Spleen (tissue), 11 donors: ENCODE results near the gene MLKL. TPM values are rescaled to one million over a fixed set of nuclear protein-coding genes. Genes with fewer than 3 reads are reported as not detected.

ENCODE experiments used
- DNase-seq: peaks from one replicate; pipeline ENCODE4 v3.0.0-alpha.2; 2020
- H3K27ac ChIP-seq, 8 donors: fragments of 200-600 bp; sonication (generic) in 7 of 8; 1 replicate in 4 of 8; 2 replicates in 4 of 8; pipeline versions ENCODE4 v1.5.0 to v1.8.0; 2016 to 2021; ENCODE audit warnings: inconsistent platforms in 4 of 8, mild to moderate bottlenecking in 4 of 8, moderate library complexity in 1 of 8
- H3K27me3 ChIP-seq, 7 donors: fragments of 200-600 bp; sonication (generic) in 6 of 7; replicated peaks in 1 of 7; 1 replicate in 4 of 7; 2 replicates in 3 of 7; pipeline versions ENCODE4 v1.5.0 to v1.8.0; 2016 to 2021; ENCODE audit warnings: inconsistent platforms in 3 of 7, mild to moderate bottlenecking in 1 of 7
- H3K36me3 ChIP-seq, 6 donors: fragments of 200-600 bp; sonication (generic) in 5 of 6; 1 replicate in 4 of 6; 2 replicates in 2 of 6; pipeline versions ENCODE4 v1.5.0 to v1.8.0; 2016 to 2021; ENCODE audit warnings: inconsistent platforms in 2 of 6
- H3K4me1 ChIP-seq, 6 donors: fragments of 200-600 bp; sonication (generic) in 5 of 6; 1 replicate in 3 of 6; 2 replicates in 3 of 6; pipeline versions ENCODE4 v1.5.0 to v1.8.0; 2016 to 2021; ENCODE audit warnings: inconsistent platforms in 3 of 6
- H3K4me3 ChIP-seq, 8 donors: fragments of 200-600 bp; sonication (generic) in 7 of 8; 1 replicate in 4 of 8; 2 replicates in 4 of 8; pipeline versions ENCODE4 v1.5.0 to v1.8.0; 2016 to 2021; ENCODE audit warnings: inconsistent platforms in 4 of 8, mild to moderate bottlenecking in 4 of 8, moderate library complexity in 2 of 8
- H3K9me3 ChIP-seq, 8 donors: fragments of 200-600 bp; sonication (generic) in 7 of 8; 1 replicate in 4 of 8; 2 replicates in 4 of 8; pipeline versions ENCODE4 v1.5.0 to v1.8.0; 2016 to 2021; ENCODE audit warnings: inconsistent platforms in 4 of 8
- CTCF ChIP-seq, 11 experiments: fragments of 200-600 bp in 7 of 11; fragments of 450-650 bp in 4 of 11; sonication (generic) in 4 of 11; IDR thresholded peaks in 8 of 11; conservative IDR thresholded peaks in 3 of 11; 1 replicate in 7 of 11; 2 replicates in 4 of 11; pipeline versions ENCODE4 v1.4.0 to v1.8.0; 2016 to 2021; ENCODE audit warnings: antibody characterized with exemption in 11 of 11, inconsistent platforms in 4 of 11, mild to moderate bottlenecking in 1 of 11
- POLR2A ChIP-seq, 3 donors: fragments of 450-650 bp; IDR thresholded peaks; one replicate each; pipeline ENCODE4 v1.5.1; 2017; ENCODE audit warnings: antibody characterized with exemption in 3 of 3, mild to moderate bottlenecking in 1 of 3
- POLR2AphosphoS5 ChIP-seq, 3 donors: sonication (generic); formaldehyde crosslinking; IDR thresholded peaks; one replicate each; pipeline ENCODE4 v1.5.1; 2017; ENCODE audit warnings: antibody characterized with exemption in 3 of 3
- WGBS, 5 donors: extraction: QIAGEN DNeasy Blood & Tissue Kit in 3 of 5; methylation state at CpG; one replicate each; pipeline versions ENCODE4 v1.1.5 to v1.1.7; 2013 to 2018; 5-methylcytosine and 5-hydroxymethylcytosine counted together
- intact Hi-C: fragments of 100-400 bp; cut with DNase I; formaldehyde crosslinking; loops from one replicate; pipeline ENCODE4 v1.15.0; 2023; ENCODE audit warnings: low total_unique reads
- polyA plus RNA-seq, 3 donors: library from polyadenylated mRNA; stranded (reverse); fragments of 200-250 nt; gene quantifications; one replicate each; pipeline ENCODE4 v1.2.1, GENCODE V29; 2013
- total RNA-seq, 7 donors: library from RNA; depleted of rRNA in 3 of 7; stranded (reverse); fragments of >200 nt in 3 of 7; fragmentation: NEBNext Ultra II Directional in 4 of 7; extraction: Animal tissue kit (Norgen Biotek cat#: 25700) in 4 of 7; gene quantifications; one replicate each; pipeline versions ENCODE4 v1.1.0 to v1.2.1, GENCODE V29; 2016 to 2021
- donor health status: healthy with polysubstance abuse.
- donor health status: DM: no; HTN: no; CAD: no; lungs with moderate emphysema.
- donor health status: DM: no; HTN: no; CAD: no.
- donor health status: Bipolar disorder and iron deficiency.
- donor health status: healthy.
- donor health status: DM: no; HTN: no; CAD: no.
- donor health status: DM: yes; HTN: yes; CAD: no.

Gene MLKL
- total and polyA plus RNA-seq, 10 donors: 21.4 to 69.6 (median 50.5) TPM

- TF ChIP-seq POLR2AphosphoS5 (IDR thresholded peaks at IDR 0.05): no peak
- peak; percentile 8 to 73 (median 56) for TF ChIP-seq CTCF (IDR thresholded peaks at IDR 0.05 in 8 of 11, conservative IDR thresholded peaks at IDR 0.05 in 3 of 11)
- Histone ChIP-seq H3K27me3 (no peaks in the 10 kb centered on the region), H3K27ac (no peak overlapping the region), H3K9me3 (no peaks in the 10 kb centered on the region), H3K36me3 (peaks cover 2 to 100% (median 66%) of the 10 kb centered on the region in 6 donors), H3K4me1 (no peaks in the 10 kb centered on the region), H3K4me3 (no peak overlapping the region)
- intact Hi-C loops: no loop called here
- 31 to 41% (median 33%) methylated on average over 4 of the region's 4 CpGs for WGBS, 5 donors
- no peak for DNase-seq
Observed at GRCh38 chr16:74623214-74623838, 77.3 kb downstream of the MLKL start.

- DNase-seq: no peak
- Histone ChIP-seq H3K9me3 (no peaks in the 10 kb centered on the region), H3K36me3 (peaks cover 2 to 93% (median 55%) of the 10 kb centered on the region in 6 donors), H3K4me1 (no peaks in the 10 kb centered on the region), H3K4me3 (no peak overlapping the region), H3K27me3 (no peaks in the 10 kb centered on the region), H3K27ac (no peak overlapping the region)
- no peak for TF ChIP-seq POLR2AphosphoS5 (IDR thresholded peaks at IDR 0.05)
- TF ChIP-seq POLR2A (IDR thresholded peaks at IDR 0.05): no peak
- no peak for TF ChIP-seq CTCF (IDR thresholded peaks at IDR 0.05 in 8 of 11, conservative IDR thresholded peaks at IDR 0.05 in 3 of 11)
- intact Hi-C loops: no loop called here
- whole genome bisulfite sequencing, 5 donors: 92 to 95% (median 94%) methylated on average over 4 of the region's 4 CpGs
Observed at GRCh38 chr16:74622005-74622404, 78.7 kb downstream of the MLKL start.

Other genes with a start within 250 kb of the MLKL start
- gene GLG1, start 93.7 kb downstream of the MLKL start, total RNA-seq: 100 to 1,000 TPM in 5 of 7 donors, 10 to 100 TPM in 2; 81.1 to 124 (median 110) TPM
- gene GLG1, start 93.7 kb downstream of the MLKL start, polyA plus RNA-seq: 10 to 100 TPM; 14.6 to 22.5 (median 15.3) TPM
- gene RFWD3, start 34.0 kb downstream of the MLKL start, total RNA-seq: 10 to 100 TPM; 20.3 to 40.6 (median 32.5) TPM
- gene RFWD3, start 34.0 kb downstream of the MLKL start, polyA plus RNA-seq: 10 to 100 TPM in 1 of 3 donors, 1 to 10 TPM in 2; 4.6 to 10.4 (median 5.1) TPM
- gene FA2H, start 74.0 kb upstream of the MLKL start, total RNA-seq: 1 to 10 TPM in 1 of 7 donors, under 1 TPM in 6; 0.32 to 2.6 (median 0.64) TPM
- gene FA2H, start 74.0 kb upstream of the MLKL start, polyA plus RNA-seq: under 1 TPM; 0.23 to 0.61 (median 0.41) TPM